Measurements from ENCODE around the gene SUPT3H. TPM values are rescaled to one million over a fixed set of nuclear protein-coding genes. Genes with fewer than 3 reads are reported as not detected.
"Not testable (repeated sequence)": the region's sequence is repeated elsewhere in the genome, so short reads cannot be mapped to it uniquely, and the experiment has no call there.

SUPT3H gene
- total RNA-seq, 1 donor from 2014 or later = 6.7 TPM

DNA sequence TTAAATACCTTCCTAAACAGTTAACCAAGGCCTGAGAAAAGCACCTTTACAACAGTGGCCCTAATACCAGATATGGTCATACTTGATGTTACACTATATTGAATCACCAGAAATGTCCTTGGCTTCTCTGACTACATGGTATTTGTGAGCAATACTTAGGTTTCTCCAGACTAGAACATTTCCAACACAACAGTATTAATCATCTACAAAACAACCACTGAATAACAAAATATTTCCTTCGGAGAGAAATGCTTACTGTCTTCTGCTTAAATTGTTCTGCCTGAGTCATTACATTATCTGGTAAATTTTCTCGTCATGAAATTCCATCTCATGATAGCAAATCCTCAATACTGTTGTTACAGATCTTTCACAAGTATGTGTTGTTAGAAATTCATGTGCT, 302.5 kb downstream of the SUPT3H start:
- no peak overlapping the region for H3K4me3 ChIP-seq
- TF ChIP-seq, protein P1, sequence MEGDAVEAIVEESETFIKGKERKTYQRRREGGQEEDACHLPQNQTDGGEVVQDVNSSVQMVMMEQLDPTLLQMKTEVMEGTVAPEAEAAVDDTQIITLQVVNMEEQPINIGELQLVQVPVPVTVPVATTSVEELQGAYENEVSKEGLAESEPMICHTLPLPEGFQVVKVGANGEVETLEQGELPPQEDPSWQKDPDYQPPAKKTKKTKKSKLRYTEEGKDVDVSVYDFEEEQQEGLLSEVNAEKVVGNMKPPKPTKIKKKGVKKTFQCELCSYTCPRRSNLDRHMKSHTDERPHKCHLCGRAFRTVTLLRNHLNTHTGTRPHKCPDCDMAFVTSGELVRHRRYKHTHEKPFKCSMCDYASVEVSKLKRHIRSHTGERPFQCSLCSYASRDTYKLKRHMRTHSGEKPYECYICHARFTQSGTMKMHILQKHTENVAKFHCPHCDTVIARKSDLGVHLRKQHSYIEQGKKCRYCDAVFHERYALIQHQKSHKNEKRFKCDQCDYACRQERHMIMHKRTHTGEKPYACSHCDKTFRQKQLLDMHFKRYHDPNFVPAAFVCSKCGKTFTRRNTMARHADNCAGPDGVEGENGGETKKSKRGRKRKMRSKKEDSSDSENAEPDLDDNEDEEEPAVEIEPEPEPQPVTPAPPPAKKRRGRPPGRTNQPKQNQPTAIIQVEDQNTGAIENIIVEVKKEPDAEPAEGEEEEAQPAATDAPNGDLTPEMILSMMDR (IDR thresholded peaks at IDR 0.05) = no peak
- no peaks in the 10 kb centered on the region for H3K27me3 ChIP-seq (ENCODE audit: low read depth)
- no peak for ATAC-seq
- no peak overlapping the region for H3K27ac ChIP-seq
- H3K36me3 ChIP-seq = no peaks in the 10 kb centered on the region
- intact Hi-C loops (cut with DNase I) = no loop called here
- peaks cover 9% of the 10 kb centered on the region for H3K9me3 ChIP-seq
- no peaks in the 10 kb centered on the region for H3K4me1 ChIP-seq
- no peak for DNase-seq

DNA sequence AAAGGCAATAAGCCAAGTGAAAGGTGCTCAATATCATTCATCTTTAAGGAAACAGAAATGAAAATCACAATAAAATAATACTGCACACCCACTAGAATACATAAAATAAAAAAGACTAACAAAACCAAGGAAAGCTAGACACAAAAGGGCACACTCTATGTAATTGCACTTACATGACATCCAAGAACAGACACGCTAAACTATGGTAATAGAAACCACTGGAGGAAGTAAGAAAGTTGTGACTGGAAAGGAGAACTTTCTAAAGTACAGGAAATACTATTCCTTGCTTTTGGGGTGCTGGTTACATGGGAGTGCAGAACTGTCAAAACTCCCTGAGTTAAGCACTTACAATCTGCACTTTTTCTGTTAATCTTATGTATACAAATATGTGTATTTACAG, 303.3 kb downstream of the SUPT3H start:
- DNase-seq (no peak), ATAC-seq (no peak)
- peaks cover 9% of the 10 kb centered on the region for H3K9me3 ChIP-seq
- H3K4me3 ChIP-seq = no peak overlapping the region
- no peaks in the 10 kb centered on the region for H3K4me1 ChIP-seq
- H3K27ac ChIP-seq = no peak overlapping the region
- intact Hi-C loops (cut with DNase I) = no loop called here
- TF ChIP-seq, protein P1 (IDR thresholded peaks at IDR 0.05) = no peak
- H3K27me3 ChIP-seq (ENCODE audit: low read depth) = no peaks in the 10 kb centered on the region
- H3K36me3 ChIP-seq = no peaks in the 10 kb centered on the region

DNA sequence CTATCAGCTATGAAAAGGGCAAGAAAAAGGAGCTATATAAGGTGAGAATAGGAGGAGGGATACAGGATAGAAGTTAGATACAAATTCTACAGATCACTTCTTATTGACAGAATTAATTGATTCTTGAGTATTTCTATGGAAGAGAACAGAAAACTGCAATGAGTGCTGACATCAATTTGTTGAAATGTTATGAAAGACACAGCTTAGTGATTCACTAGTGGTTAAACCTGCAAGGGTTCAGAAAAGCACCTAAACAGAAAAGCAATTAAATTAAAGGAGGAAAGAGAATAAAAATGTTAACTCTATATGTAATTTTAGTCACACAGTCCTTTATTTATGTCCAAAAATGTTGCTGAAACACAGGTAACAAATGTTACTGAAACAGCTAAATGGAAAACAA, 304.0 kb downstream of the SUPT3H start:
- H3K27me3 ChIP-seq (ENCODE audit: low read depth) = no peaks in the 10 kb centered on the region
- no peak overlapping the region for H3K4me3 ChIP-seq
- peaks cover 9% of the 10 kb centered on the region for H3K9me3 ChIP-seq
- no peaks in the 10 kb centered on the region for H3K4me1 ChIP-seq
- TF ChIP-seq, protein P1 (IDR thresholded peaks at IDR 0.05) = no peak
- ATAC-seq = no peak
- intact Hi-C loops (cut with DNase I) = no loop called here
- DNase-seq = no peak
- H3K27ac ChIP-seq = no peak overlapping the region
- no peaks in the 10 kb centered on the region for H3K36me3 ChIP-seq

DNA sequence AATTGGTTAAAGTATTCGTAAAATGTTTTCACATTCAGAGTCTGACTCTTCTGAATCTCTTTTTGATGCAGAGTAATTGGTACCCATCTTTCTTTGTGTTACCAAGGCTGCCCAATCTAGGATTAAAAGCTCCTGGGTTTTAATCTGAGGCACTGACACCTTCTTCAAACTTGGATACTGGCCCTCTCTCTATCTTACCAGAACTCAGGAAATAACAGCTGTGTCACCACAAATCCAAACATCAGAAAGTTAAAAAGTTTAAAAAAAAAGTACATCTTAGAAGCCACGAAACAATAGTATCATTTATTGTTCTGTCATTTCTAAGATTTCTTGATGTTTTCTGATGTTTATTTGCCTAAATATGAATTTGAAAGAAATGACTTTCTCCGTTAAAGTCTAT, 305.1 kb downstream of the SUPT3H start:
- no peaks in the 10 kb centered on the region for H3K4me1 ChIP-seq
- ATAC-seq = no peak
- no peaks in the 10 kb centered on the region for H3K27me3 ChIP-seq (ENCODE audit: low read depth)
- H3K4me3 ChIP-seq = no peak overlapping the region
- TF ChIP-seq, protein P1 (IDR thresholded peaks at IDR 0.05) = no peak
- H3K27ac ChIP-seq = no peak overlapping the region
- no peak for DNase-seq
- H3K36me3 ChIP-seq = no peaks in the 10 kb centered on the region
- intact Hi-C loops (cut with DNase I) = no loop called here
- H3K9me3 ChIP-seq = no peaks in the 10 kb centered on the region

DNA sequence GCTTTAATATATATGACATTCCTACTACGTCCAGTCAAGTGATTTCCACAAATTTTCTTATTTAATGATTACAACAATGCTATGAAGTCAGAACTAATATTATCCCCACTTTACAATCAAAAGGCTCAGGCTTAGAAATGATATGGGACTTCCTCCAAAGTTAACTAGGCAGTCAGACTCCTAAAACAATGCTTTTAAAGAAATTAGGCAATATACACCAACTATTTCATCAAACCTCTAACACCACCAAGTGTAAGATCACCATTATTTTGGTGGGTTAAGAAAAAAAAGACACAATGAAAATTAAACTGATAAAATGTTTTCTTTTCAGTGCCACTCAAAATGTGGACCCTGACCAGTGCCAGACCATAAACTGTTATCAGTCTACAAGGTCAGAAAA, 305.7 kb downstream of the SUPT3H start:
- no peaks in the 10 kb centered on the region for H3K4me1 ChIP-seq
- H3K9me3 ChIP-seq = no peaks in the 10 kb centered on the region
- H3K27ac ChIP-seq = no peak overlapping the region
- no peaks in the 10 kb centered on the region for H3K27me3 ChIP-seq (ENCODE audit: low read depth)
- H3K36me3 ChIP-seq = no peaks in the 10 kb centered on the region
- DNase-seq (no peak), ATAC-seq (no peak)
- TF ChIP-seq, protein P1 (IDR thresholded peaks at IDR 0.05) = no peak
- no peak overlapping the region for H3K4me3 ChIP-seq
- intact Hi-C loops (cut with DNase I) = no loop called here

DNA sequence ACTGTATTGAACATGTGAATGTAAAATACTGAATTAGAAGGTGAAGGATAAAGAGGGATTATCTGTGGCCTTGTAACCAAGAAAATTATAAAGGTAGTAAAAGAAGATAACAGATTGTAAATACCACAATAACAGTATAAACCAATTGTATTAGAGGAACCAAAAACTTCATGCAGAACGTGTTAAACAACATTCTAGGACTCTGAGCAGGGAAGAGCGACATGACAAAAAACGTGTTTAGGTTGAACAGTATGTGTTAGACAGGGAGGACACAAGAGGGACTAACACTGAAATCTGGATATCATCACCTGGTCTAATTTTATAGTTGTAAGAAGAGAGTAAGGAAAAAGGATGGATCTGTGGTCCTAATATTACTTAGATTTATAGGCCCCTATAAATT, 308.6 kb downstream of the SUPT3H start:
- H3K27ac ChIP-seq = no peak overlapping the region
- no peaks in the 10 kb centered on the region for H3K27me3 ChIP-seq (ENCODE audit: low read depth)
- no peaks in the 10 kb centered on the region for H3K4me1 ChIP-seq
- no peaks in the 10 kb centered on the region for H3K36me3 ChIP-seq
- TF ChIP-seq, protein P1 (IDR thresholded peaks at IDR 0.05) = no peak
- H3K4me3 ChIP-seq = no peak overlapping the region
- DNase-seq (no peak), ATAC-seq (no peak)
- intact Hi-C loops (cut with DNase I) = no loop called here
- no peaks in the 10 kb centered on the region for H3K9me3 ChIP-seq

DNA sequence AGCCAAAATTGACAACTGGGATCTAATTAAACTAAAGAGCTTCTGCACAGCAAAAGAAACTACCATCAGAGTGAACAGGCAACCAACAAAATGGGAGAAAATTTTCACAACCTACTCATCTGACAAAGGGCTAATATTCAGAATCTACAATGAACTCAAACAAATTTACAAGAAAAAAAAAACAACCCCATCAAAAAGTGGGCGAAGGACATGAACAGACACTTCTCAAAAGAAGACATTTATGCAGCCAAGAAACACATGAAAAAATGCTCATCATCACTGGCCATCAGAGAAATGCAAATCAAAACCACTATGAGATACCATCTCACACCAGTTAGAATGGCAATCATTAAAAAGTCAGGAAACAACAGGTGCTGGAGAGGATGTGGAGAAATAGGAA, 310.3 kb downstream of the SUPT3H start:
- H3K27me3 ChIP-seq (ENCODE audit: low read depth); H3K4me3 ChIP-seq; H3K27ac ChIP-seq; DNase-seq; intact Hi-C loops (cut with DNase I); ATAC-seq; H3K4me1 ChIP-seq; H3K36me3 ChIP-seq; H3K9me3 ChIP-seq: not testable (repeated sequence)

DNA sequence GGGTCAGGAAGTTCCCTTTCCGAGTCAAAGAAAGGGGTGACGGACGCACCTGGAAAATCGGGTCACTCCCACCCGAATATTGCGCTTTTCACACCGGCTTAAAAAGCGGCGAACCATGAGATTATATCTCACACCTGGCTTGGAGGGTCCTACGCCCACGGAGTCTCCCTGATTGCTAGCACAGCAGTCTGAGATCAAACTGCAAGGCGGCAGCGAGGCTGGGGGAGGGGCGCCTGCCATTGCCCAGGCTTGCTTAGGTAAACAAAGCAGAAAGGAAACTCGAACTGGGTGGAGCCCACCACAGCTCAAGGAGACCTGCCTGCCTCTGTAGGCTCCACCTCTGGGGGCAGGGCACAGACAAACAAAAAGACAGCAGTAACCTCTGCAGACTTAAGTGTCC, 315.1 kb downstream of the SUPT3H start:
- H3K27me3 ChIP-seq (ENCODE audit: low read depth); H3K27ac ChIP-seq; H3K4me3 ChIP-seq; H3K9me3 ChIP-seq; intact Hi-C loops (cut with DNase I); H3K4me1 ChIP-seq; DNase-seq; H3K36me3 ChIP-seq; ATAC-seq: not testable (repeated sequence)
